Activated CD4-positive, CD25-positive, alpha-beta regulatory T cell treated with anti-CD3 and anti-CD28 coated beads, Interleukin-2, amount 50 U/mL, for 72 hours (primary cell): Measurements from ENCODE around the gene CHMP2A.
"Not testable (repeated sequence)": the region's sequence is repeated elsewhere in the genome, so short reads cannot be mapped to it uniquely, and the experiment has no call there.

Experiments
- DNase-seq: peaks from one replicate; pipeline ENCODE4 v3.0.0; 2021

Gene CHMP2A

DNA sequence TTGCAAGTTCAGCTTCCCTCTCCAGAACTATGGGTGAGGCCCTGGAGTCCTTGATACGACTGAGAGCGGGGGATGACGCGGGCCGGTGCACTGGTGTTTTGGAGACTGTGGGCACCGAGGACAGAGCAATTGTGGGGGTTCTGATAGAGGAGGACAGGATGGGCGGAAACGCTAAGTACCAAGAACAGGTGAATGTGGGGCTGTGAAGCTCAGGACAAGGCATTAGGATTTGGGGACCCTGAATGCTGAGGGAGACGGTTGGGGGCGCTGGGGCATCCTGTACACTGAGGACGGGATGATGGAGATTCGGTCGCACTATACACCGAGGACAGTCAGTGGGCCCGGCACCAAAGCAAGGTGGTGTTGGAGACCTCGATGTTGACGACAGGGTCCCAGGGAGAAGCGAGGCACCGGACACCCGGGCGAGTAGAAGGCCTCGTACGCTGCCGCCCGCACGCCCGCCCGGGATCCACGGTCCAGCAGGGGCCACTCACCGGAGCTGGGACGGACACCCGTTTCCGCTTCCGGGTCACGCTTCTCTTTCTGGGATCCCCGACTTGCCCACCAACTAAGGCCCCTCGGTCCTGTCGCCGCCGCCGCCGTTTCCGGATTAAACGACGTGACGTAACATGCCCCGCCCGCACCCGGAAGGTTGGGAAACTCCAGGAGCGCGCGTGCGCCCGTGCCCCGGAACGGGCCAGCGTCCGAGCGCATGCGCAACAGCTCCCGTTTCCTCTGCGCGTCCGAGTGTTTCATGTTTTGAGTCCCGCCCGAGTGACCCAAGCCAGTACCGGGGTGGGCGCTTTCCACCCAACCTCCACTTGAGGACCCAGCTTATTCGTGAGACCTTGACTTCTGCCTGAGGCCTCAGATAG, at the start of gene CHMP2A:
Gene CHMP2A, minus strand, starts transcription at position 612 of the 875 bp plus-strand sequence. CDS start 893 bp downstream, outside the sequence.
- peak; percentile 98 for DNase-seq

DNA sequence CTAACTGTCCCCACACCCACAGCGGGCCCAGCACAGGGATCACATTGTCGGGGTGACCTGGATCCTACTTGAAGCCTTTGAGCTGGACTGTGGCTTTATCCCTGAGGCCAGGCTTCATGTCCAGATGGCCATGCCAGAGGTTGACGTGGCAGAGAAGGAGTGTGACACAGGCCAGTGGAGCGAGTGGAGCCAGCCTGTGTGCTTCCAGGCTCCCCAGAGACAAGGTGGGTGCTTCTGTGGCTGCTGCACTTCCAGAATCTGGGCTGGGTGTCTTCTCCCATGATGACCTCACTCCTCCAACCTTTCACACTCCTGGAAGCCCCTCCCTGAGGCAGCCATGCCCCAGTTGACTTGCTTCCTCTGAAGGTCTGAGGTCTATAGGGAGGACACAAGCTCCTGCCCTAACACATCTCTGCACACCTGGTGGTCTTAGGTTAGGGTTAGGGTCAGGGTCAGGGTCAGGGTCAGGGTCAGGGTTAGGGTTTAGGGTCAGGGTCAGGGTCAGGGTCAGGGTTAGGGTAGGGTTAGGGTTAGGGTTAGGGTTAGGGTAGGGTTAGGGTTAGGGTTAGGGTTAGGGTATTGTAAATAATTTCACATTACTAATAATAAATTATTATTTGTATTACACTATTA, 31.3 kb upstream of the CHMP2A start:
- DNase-seq: peak; percentile 27

DNA sequence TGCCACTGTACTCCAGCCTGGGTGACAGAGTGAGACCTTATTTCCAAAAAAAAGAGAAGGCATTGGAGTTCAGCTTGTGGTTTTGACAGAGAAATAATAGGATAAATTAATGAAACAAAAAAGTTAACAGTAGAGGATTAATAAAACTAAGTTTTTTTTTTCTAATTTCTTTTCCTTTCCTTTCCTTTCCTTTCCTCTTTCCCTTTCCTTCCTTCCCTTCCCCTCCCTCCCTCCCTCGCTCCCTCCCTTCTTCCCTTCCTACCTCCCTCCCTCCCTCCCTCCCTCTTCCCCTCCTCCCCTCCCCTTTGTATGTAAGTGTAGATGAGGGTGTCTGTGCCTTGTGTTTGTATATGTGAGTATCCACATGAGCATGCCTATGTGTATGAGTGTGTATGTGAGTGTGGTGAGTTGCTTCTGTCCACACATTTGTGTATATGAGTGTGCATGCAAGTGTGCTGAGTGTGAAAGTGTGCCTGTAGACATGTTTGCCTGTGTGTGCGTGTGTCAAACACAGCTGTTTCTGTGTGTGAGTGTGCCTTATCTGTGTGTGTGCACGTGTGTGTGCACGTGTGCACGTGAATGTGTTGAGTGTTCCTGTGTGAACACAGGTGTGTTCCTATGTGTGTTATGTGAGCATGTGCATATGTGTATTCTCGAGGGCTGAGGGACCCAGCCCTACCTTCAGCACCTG, 30.7 kb upstream of the CHMP2A start:
- no peak for DNase-seq

DNA sequence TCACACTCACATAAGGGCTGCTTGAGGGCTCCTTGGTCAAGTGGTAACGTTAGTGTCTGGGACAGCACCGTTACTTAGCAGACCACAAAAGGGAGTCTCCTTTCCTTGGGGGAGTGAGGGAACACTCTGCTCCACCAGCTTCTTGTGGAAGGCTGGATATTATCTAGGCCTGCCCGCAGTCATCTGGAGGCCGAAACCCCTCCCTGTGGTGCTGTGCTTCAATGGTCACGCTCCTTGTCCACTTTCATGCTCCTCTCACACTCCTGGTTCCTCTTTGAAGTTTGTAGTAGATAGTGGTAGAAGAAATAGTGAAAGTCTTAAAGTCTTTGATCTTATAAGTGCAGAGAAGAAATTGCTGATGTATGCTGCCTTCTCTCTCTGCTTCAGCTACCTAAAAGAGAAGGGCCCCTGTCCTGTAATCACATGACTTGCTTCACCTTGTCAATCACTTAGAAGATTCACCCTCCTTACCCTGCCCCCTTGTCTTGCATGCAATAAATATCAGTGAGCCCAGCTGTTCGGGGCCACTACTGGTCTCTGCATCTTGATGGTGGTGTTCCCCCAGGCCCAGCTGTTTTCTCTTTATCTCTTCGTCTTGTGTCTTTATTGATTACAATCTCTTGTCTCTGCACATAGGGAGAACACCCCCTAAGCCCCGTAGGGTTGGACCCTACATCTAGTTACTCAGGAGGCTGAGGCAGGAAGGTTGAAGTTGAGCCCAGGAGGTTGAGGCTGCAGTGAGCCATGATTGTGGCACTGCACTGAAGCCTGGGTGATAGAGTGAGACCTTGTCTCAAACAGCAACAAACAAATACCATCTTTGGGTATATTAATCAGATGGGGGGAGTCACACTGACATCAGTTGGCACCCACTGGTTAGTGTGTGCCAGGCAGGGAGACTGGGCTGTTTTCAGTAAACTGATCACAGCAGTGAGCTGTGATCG, 29.9 kb upstream of the CHMP2A start:
- peak; percentile 17 for DNase-seq

DNA sequence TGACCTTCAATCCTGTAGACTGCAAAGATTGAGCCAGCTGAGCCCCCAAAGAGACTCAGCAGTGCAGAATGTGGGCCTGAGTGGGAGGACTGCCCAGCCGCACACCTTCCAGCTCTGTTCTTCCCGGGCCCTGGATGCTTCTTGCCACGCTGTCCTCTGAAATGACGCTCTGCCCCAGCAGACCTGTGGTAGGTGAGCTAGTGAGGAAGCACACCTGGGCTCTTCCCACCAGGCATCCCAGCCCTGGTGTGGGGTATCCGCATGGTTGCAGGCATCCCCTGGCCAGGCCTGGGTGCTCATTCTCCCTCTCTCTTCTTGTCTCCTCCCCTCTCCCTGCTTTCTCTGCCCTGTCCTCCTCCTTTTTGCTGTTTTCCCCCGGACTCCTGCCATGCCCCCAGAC, 28.1 kb upstream of the CHMP2A start:
- no peak for DNase-seq

DNA sequence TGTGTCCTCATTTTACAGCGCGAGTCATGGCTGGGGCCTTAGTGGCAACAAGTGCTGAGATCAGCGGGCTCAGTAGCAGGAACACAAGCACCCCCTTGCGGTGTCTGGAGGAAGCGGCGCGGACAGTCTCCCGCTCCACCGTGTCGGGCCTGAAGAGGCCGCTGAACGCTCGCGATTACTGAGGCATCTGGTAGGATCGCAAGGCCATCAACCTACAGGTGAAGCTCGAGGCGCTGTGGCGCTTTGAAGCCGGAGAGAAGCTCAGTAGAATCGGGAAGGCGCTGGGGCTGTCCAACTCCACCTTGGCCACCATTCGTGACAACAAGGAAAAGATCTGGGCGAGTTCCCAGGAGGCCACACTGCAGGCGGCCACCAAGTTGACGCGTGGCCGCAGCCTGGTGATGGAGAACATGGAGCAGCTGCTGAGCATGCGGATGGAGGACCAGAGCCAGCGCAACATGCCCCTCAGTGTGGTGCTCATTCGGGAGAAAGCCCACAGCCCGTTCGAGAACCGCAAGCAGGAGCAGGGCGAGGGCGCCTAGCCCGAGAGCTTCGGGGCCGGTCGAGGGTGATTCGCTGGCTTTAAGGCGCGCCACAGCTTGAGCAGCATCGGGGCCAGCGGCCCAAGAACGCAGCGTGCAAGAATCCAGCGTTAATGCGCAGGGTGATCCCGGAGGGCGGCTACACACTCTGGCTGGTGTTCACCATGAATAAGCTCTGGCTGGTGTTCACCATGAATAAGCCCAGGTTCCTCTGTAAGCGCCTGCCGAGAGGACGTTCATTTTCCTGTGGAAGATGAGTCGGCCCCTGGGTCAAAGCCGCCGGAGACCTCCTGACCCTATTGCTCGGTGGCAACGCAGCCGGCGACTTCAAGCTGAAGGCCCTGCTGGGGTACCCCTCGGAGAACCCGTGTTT, 26.6 kb upstream of the CHMP2A start:
- DNase-seq: peak; percentile 92

DNA sequence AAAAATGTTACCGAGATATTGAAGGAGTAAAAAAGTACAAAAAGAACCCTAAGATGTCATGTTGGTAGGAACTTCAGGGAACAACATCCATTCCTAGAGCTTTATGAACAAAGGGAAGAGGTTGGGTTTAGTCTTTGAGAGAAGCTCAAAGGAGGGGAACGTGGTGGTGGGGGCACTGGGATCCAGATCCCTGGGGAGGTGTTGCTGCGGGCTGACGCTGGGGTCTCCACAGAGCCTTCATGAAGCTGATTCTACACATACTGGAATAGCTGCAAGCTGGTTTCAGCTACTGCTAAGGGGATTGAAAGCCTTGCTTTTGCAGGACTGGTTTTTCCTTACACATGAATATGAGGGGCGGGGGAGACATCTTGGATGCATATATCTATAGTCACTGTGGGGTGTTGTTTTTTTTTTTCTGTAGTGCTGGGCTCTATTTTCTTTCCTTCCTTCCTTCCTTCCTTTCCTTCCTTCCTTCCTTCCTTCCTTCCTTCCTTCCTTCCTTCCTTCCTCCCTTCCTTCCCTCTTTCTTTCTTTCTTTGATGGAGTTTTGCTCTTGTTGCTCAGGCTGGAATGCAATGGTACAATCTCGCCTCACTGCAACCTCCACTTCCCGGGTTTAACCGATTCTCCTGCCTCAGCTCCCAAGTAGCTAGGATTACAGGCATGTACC, 24.7 kb upstream of the CHMP2A start:
- DNase-seq: peak; percentile 19

DNA sequence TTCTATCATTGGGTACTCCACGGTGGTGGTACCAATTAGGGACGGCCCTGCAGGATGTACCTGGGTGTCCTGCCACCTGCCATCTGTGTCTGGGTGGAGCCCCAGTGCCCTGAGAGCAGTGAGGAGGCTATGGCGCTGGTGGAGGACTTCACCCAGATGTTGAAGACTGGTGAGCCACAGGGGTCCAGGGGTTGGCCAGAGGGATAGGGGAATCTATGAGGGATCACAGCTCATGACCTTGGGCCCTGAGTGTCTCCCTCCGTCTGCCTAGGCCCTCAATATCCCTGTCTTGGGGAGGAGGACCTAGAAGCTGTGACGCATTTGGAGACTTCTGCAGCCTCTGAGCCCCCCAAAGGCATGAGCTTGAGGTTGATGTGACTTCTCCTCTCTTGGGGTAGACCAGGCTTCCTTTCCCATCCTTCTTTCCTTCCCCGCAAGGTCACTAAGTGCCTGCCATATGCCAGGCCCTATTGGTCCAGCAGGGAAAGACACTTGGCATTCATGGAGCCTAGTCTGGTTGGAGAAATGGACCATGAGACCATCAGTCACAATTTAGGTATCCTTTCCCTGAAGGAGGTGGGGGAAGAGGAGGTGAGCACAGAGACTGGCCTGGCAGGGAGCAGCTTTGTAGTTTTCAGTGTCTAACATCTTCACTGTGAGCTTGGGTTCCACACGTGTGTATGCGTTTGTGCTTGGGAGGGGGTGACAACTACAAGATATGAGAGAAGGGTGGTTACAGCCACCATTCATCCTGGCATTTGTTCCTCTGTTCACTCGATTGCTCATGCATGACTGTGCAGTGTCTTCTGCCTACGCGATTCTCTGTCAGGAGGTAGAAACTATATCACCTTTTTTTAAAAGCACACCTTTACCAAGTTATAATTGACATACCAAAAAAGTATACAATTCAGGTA, 23.4 kb upstream of the CHMP2A start:
- peak; percentile 25 for DNase-seq

DNA sequence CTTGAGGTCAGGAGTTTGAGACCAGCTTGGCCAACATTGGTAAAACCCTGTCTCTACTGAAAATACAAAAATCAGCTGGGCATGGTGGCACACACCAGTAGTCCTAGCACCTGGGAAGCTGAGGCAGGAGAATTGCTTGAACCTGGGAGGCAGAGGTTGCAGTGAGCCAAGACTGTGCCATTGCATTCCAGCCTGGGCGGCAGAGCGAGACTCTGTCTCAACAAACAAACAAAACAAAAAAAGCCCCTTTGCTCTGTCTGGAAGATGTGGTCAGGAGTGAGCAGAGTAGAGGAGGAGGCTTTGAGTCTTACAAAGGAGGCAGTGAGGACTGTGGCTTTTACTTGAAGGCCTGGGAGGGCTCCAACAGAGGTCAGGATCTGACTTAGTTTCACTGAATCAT, 22.7 kb upstream of the CHMP2A start:
- not testable (repeated sequence) for DNase-seq

DNA sequence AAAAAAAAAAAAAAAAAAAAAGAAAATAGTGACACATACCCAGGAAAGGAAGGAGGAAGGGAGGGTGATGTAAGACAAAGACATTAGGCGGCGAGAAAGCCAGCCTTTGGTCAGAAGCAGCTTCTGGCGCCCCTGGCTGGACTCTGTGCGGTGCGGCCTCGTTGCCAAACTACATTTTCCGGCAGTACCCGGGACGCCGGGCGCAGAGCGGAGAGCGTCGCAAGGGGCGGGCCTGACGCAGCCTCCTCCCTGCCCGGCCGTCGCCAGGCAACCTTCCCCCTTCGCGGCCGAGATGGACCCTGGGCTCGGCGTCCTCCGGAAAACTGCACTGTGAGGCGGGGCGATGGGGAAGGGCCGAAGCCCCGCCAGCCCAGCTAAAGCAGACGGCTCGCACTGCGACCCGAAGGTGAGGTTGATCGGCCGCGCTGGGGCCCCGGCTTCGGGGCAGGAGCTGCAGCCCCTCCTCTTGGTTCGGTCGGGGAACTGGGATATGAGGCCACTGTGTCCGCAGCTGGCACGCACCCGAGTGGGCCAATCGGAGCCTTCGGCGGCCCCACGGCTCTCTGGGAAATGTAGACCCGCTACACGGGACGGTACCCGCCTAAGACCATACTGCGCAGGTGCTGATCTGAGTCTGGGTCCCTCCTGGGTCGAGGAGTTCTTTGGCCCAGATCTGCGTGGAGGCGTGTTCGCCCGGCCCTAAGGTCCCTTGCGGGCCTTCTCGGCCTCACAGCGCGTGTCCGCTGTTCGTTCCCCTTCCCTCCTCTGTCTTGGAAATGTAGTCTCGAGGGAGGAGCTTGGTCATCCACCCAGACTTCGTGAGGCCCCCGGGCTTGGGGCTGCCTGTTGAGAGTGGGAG, 20.5 kb upstream of the CHMP2A start:
- DNase-seq: peak; percentile 82

DNA sequence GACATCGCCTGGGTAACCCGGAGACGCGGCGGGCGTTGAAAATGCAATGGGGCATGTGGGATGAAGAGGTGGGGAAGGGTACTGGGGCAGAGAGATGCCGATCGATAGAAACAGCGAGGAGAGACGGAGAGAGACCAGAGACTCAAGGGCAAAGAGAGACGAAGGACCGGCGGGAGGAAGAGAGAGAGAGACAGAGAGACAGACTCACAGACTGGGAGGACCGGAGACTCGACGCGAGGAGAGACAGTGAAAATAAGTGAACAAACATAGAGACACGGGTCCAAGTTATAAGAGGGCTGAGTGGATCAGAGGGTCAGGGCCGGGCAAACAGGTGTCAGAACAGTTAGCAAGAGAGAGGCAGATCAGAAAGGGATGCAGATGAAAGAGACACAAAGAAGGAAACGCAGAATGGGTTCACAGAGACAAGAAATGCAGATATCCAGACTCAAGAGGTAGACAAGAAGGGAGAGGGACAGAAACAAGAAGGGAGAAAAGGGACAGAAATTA, 18.8 kb upstream of the CHMP2A start:
- DNase-seq: no peak

DNA sequence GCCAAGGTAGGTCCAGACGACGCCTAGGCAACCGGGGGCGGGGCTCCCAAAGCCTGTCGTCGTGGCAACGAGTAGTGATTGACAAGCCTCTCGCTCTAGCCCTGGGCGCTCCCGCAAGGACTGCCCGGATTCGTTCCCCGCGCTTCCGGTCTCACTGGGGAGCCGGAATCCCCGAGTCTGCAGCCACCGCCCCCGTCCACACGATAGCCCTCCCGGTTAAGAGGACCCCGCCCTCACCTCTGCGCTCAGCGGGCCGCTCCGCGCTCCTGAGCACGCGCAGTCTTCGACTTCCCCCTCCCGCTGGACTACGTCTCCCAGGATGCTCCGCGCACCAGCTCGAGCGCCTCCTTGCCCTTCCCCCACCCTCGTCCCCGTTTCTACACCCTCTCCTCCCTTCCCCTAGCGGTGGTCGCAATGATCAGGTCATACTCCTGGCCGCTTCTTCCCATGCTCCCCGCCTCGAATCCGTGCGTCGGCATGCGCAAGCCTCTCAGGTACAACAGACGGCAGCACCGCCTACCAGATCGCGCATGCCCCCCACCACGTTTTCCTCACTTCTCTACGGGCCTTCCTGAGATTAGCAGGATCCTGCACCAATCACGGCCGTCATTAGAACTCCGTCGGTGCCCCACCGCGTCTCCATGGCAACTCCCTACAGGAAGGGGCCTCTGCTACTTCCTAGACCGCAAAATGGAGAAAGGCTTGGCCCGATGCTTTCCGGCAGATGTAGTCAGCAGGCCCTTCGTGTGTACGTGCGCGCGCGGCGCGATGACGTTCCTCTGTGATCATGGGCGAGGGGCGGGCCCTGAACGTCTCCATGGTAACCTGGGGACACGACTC, 18.1 kb upstream of the CHMP2A start, which contains the start of gene MZF1:
Gene MZF1, minus strand, starts transcription at position 518 of the 840 bp plus-strand sequence. CDS start 1,946 bp downstream, outside the sequence.
- DNase-seq: peak; percentile 98

DNA sequence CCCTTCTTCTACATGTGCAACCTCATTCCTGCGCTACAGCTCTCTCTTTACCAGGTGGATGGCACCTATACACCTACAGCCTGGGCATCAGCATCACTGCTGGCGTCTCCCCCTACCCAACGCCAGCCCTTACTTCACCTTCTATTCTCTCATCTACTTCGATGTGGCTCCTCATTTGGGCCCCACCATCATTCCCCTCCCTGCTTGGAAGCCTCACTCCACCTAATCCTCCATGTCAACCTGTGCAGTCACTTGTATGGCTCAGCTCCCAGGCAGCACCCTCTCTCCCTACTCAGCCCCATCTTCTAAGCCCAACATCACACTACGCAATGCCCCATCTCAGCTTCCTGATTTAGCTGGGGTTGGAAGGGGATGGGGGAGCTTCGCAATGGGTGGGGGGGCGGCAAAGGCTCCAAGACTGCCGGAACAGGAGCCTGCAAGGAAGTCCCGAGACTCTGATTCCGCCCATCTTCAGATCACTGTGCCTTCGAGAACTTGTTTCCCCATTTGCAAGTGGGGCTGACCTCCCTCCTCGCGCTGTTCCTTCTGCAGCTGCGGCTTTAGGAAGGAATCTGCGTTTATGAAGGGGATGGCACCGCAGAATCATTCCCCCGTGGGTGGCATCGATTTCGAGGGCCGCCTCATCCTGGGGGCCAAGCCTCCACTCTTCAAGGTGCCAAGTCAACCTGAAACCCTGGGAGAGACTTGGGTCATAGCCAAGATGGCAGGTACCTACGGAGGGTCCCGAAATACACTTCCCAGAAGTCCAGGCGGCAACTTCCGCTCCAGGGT, 17.3 kb upstream of the CHMP2A start:
- peak; percentile 21 for DNase-seq

DNA sequence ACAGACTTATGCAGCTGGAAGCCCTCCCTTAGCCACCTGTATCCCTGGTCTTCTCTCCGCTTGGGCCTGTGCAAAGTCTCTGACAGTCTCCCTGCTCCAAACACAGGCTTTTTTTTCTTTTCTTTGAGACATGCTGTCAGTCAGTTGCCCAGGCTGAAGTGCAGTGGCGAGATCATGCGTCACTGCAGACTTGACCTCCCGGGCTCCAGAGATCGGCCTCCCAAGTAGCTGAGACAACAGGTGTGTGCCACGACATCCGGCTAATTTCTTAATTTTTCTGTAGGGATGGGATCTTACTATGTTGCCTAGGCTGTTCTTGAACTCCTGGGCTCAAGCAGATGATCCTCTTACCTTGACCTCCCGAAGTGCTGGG, 16.7 kb upstream of the CHMP2A start:
- peak; percentile 21 for DNase-seq

DNA sequence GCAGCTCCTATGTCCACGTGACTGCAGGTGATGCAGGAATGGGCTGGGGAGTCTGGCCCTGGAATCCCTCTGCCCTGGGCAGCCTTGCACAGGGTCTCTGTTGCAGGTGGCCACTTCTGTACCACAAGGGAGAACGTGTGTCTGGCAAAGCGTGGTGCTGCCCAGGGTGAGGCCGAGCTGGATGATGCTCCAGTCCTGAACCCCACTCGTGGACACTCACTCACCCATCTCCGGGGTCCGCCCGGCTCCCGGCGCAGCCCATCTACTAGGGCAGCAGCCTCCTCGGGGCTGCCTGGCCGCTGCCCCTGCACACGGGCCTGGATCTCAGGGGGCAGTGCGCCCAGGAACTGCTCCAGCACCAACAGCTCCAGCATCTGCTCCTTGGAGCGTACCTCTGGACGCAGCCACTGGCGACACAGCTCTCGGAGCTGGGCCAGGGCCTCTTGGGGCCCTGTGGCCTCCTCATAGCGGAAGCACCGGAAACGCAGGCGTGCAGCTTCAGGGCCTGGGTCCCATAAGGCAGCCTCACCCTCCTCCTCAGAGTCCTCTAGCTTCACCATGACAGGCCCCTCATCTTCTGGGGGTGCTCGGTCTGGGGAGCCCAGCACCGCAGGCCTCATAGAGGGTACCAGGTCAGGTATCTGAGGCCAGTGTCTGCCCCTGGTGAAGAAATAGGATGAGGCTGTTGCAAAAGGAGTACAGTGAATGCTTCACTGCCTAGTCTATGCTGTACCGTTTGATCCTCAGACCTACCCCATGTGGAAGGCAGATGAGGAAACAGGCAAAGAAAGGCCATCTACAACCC, 16.1 kb upstream of the CHMP2A start:
- peak; percentile 29 for DNase-seq
